Measurements from ENCODE around the gene PLA2G6. TPM values are rescaled to one million over a fixed set of nuclear protein-coding genes. Genes with fewer than 3 reads are reported as not detected.

Gene PLA2G6
- total and polyA plus RNA-seq, 9 of the 15 experiments (the other 6 are each of a cell fraction or from before 2014, with no cell fraction given) = 0.11 to 12.2 (median 9.7) TPM

DNA sequence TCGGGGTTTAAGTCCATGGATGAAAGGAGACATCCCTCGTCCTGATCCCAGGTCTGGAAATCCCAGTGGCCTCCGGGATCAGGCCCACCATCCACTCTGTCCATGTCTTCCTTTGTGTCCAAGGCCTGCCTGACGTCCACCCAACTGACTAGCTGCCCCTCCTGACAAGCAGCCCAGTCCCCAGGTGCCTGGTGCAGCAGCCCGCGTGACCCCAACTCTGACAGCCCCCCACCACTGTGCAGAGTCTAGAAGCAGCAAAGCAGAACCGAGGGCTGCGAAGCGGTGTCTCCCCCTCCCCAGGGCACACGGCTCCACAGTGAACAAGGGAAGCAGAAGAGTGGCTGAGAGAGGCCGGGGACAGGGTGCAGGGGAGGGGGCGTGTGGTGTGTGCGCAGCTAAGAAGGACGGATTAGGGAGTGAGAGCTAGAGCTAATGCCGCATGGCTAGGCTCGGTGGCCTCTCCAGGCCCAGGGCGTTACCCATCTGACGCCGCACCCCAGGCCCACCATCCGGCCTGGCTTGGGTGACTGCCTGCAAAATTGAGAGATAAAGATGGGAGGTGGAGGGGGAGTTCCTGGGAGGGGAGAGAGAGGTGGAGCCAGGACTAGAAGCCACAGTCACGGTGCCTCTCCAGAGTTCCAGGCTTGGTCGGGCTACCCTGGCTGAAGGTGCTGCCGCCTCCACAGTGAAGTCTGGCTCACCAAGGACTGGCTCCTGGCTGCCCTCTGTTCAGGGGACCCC is 54.5 kb downstream of the PLA2G6 start (continued):
- TF ChIP-seq KAT7 (CRISPR knock-in tag; IDR thresholded peaks at IDR 0.05; ENCODE audit: borderline replicate concordance) (no peak), SNRNP70 (optimal IDR thresholded peaks at IDR 0.05; ENCODE audit: low read depth, low read length) (no peak), SMAD1 (IDR thresholded peaks at IDR 0.05; ENCODE audit: low read depth, low read length, partially characterized antibody) (no peak), EP400 (IDR thresholded peaks at IDR 0.05) (peak; percentile 75; the same call in 1 of the 2 replicates), ZKSCAN1 (IDR thresholded peaks at IDR 0.05; ENCODE audit: low read depth, low read length) (peak; percentile 61; the same call in 1 of the 2 replicates), NR2C2 (CRISPR knock-in tag; IDR thresholded peaks at IDR 0.05) (no peak), NR2C2 (tag; IDR thresholded peaks at IDR 0.05) (no peak), GTF2F1 (IDR thresholded peaks at IDR 0.05; ENCODE audit: low read depth, low read length) (no peak), MTA2 (IDR thresholded peaks at IDR 0.05; ENCODE audit: low read depth) (no peak), HIVEP1 (CRISPR knock-in tag; IDR thresholded peaks at IDR 0.05) (no peak), ZNF347 (CRISPR knock-in tag; IDR thresholded peaks at IDR 0.05; ENCODE audit: low read depth) (no peak), L3MBTL2 (IDR thresholded peaks at IDR 0.05) (peak; percentile 75)
- TF ChIP-seq, protein P1, sequence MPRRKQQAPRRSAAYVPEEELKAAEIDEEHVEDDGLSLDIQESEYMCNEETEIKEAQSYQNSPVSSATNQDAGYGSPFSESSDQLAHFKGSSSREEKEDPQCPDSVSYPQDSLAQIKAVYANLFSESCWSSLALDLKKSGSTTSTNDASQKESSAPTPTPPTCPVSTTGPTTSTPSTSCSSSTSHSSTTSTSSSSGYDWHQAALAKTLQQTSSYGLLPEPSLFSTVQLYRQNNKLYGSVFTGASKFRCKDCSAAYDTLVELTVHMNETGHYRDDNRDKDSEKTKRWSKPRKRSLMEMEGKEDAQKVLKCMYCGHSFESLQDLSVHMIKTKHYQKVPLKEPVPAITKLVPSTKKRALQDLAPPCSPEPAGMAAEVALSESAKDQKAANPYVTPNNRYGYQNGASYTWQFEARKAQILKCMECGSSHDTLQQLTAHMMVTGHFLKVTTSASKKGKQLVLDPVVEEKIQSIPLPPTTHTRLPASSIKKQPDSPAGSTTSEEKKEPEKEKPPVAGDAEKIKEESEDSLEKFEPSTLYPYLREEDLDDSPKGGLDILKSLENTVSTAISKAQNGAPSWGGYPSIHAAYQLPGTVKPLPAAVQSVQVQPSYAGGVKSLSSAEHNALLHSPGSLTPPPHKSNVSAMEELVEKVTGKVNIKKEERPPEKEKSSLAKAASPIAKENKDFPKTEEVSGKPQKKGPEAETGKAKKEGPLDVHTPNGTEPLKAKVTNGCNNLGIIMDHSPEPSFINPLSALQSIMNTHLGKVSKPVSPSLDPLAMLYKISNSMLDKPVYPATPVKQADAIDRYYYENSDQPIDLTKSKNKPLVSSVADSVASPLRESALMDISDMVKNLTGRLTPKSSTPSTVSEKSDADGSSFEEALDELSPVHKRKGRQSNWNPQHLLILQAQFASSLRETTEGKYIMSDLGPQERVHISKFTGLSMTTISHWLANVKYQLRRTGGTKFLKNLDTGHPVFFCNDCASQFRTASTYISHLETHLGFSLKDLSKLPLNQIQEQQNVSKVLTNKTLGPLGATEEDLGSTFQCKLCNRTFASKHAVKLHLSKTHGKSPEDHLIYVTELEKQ (CRISPR knock-in tag; IDR thresholded peaks at IDR 0.05) = no peak
- TF ChIP-seq, protein P2, sequence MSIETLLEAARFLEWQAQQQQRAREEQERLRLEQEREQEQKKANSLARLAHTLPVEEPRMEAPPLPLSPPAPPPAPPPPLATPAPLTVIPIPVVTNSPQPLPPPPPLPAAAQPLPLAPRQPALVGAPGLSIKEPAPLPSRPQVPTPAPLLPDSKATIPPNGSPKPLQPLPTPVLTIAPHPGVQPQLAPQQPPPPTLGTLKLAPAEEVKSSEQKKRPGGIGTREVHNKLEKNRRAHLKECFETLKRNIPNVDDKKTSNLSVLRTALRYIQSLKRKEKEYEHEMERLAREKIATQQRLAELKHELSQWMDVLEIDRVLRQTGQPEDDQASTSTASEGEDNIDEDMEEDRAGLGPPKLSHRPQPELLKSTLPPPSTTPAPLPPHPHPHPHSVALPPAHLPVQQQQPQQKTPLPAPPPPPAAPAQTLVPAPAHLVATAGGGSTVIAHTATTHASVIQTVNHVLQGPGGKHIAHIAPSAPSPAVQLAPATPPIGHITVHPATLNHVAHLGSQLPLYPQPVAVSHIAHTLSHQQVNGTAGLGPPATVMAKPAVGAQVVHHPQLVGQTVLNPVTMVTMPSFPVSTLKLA (conservative IDR thresholded peaks at IDR 0.05) = peak in 1 of 2 experiments; percentile 27; a peak in 1 of 4 replicates
- TF ChIP-seq, protein P3, sequence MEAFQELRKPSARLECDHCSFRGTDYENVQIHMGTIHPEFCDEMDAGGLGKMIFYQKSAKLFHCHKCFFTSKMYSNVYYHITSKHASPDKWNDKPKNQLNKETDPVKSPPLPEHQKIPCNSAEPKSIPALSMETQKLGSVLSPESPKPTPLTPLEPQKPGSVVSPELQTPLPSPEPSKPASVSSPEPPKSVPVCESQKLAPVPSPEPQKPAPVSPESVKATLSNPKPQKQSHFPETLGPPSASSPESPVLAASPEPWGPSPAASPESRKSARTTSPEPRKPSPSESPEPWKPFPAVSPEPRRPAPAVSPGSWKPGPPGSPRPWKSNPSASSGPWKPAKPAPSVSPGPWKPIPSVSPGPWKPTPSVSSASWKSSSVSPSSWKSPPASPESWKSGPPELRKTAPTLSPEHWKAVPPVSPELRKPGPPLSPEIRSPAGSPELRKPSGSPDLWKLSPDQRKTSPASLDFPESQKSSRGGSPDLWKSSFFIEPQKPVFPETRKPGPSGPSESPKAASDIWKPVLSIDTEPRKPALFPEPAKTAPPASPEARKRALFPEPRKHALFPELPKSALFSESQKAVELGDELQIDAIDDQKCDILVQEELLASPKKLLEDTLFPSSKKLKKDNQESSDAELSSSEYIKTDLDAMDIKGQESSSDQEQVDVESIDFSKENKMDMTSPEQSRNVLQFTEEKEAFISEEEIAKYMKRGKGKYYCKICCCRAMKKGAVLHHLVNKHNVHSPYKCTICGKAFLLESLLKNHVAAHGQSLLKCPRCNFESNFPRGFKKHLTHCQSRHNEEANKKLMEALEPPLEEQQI (IDR thresholded peaks at IDR 0.05) = no peak
- TF ChIP-seq, protein P4, sequence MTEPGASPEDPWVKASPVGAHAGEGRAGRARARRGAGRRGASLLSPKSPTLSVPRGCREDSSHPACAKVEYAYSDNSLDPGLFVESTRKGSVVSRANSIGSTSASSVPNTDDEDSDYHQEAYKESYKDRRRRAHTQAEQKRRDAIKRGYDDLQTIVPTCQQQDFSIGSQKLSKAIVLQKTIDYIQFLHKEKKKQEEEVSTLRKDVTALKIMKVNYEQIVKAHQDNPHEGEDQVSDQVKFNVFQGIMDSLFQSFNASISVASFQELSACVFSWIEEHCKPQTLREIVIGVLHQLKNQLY (CRISPR knock-in tag; conservative IDR thresholded peaks at IDR 0.05) = no peak
- TF ChIP-seq, protein P5, sequence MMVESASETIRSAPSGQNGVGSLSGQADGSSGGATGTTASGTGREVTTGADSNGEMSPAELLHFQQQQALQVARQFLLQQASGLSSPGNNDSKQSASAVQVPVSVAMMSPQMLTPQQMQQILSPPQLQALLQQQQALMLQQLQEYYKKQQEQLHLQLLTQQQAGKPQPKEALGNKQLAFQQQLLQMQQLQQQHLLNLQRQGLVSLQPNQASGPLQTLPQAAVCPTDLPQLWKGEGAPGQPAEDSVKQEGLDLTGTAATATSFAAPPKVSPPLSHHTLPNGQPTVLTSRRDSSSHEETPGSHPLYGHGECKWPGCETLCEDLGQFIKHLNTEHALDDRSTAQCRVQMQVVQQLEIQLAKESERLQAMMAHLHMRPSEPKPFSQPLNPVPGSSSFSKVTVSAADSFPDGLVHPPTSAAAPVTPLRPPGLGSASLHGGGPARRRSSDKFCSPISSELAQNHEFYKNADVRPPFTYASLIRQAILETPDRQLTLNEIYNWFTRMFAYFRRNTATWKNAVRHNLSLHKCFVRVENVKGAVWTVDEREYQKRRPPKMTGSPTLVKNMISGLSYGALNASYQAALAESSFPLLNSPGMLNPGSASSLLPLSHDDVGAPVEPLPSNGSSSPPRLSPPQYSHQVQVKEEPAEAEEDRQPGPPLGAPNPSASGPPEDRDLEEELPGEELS (CRISPR knock-in tag; IDR thresholded peaks at IDR 0.05; ENCODE audit: borderline replicate concordance) = no peak

Data from K562 (cell line).